ENCODE measurements around the gene SPIN2B.
A peak's percentile ranks its signal among the peaks of the same experiment; 100 is the strongest.
"Not testable (repeated sequence)": the region's sequence is repeated elsewhere in the genome, so short reads cannot be mapped to it uniquely, and the experiment has no call there.

Gene SPIN2B

GRCh38 chrX:57121162-57121755 lies at the start of gene SPIN2B:
SPIN2B (minus strand) TSS chrX:57121548.
- Histone ChIP-seq H3K9me3 (no peaks in the 10 kb centered on the region), H3K9ac (peak within 1 kb of the TSS; percentile 66), H3K4me3 (peak within 1 kb of the TSS; percentile 67), H3K27me3 (peaks cover 18% of the 10 kb centered on the region), H3K4me1 (no peaks in the 10 kb centered on the region), H3K4me2 (peak within 1 kb of the TSS; percentile 63), H3K36me3 (no peaks in the 10 kb centered on the region), H3K27ac (peak within 1 kb of the TSS; percentile 66), H4K20me1 (no peaks in the 10 kb centered on the region)
- TF ChIP-seq Cebpa-rat (IDR thresholded peaks at IDR 0.05): no peak

GRCh38 chrX:57156397-57157049 lies 35.2 kb upstream of the SPIN2B start:
- H3K36me3 ChIP-seq: no peaks in the 10 kb centered on the region
- peaks cover 57% of the 10 kb centered on the region for H3K27me3 ChIP-seq
- H3K9ac ChIP-seq: no peak overlapping the region
- H3K9me3 ChIP-seq: peaks cover 19% of the 10 kb centered on the region
- no peak overlapping the region for H3K4me3 ChIP-seq
- H3K4me1 ChIP-seq: peaks cover 12% of the 10 kb centered on the region
- H3K4me2 ChIP-seq: no peak overlapping the region
- no peak for TF ChIP-seq Cebpa-rat (IDR thresholded peaks at IDR 0.05)
- H3K27ac ChIP-seq: no peak overlapping the region
- H4K20me1 ChIP-seq: no peaks in the 10 kb centered on the region

- no peaks in the 10 kb centered on the region for H3K36me3 ChIP-seq
- no peak overlapping the region for H3K4me3 ChIP-seq
- no peaks in the 10 kb centered on the region for H4K20me1 ChIP-seq
- H3K4me2 ChIP-seq: peak overlapping the region; percentile 27
- peaks cover 19% of the 10 kb centered on the region for H3K9me3 ChIP-seq
- peaks cover 12% of the 10 kb centered on the region for H3K4me1 ChIP-seq
- TF ChIP-seq Cebpa-rat (IDR thresholded peaks at IDR 0.05): no peak
- no peak overlapping the region for H3K27ac ChIP-seq
- H3K27me3 ChIP-seq: peaks cover 57% of the 10 kb centered on the region
- no peak overlapping the region for H3K9ac ChIP-seq
Measured at GRCh38 chrX:57155171-57155570, 33.8 kb upstream of the SPIN2B start.

- not testable (repeated sequence) for H3K4me3 ChIP-seq, H3K36me3 ChIP-seq, H3K4me2 ChIP-seq, H3K27ac ChIP-seq, H3K9ac ChIP-seq, H4K20me1 ChIP-seq
- peaks cover 57% of the 10 kb centered on the region for H3K27me3 ChIP-seq
- peaks cover 12% of the 10 kb centered on the region for H3K4me1 ChIP-seq
- H3K9me3 ChIP-seq: peaks cover 15% of the 10 kb centered on the region
Measured at GRCh38 chrX:57152222-57152621, 30.9 kb upstream of the SPIN2B start.

- TF ChIP-seq Cebpa-rat (IDR thresholded peaks at IDR 0.05): no peak
- no peak overlapping the region for H3K4me2 ChIP-seq
Measured at GRCh38 chrX:57138674-57139073, 17.3 kb upstream of the SPIN2B start.

GRCh38 chrX:57137501-57137900 lies 16.2 kb upstream of the SPIN2B start:
- H3K9ac ChIP-seq: no peak overlapping the region
- TF ChIP-seq Cebpa-rat (IDR thresholded peaks at IDR 0.05): no peak
- no peaks in the 10 kb centered on the region for H3K4me1 ChIP-seq
- no peaks in the 10 kb centered on the region for H3K36me3 ChIP-seq
- peaks cover 53% of the 10 kb centered on the region for H3K27me3 ChIP-seq
- no peak overlapping the region for H3K27ac ChIP-seq
- no peak overlapping the region for H3K4me3 ChIP-seq
- no peaks in the 10 kb centered on the region for H4K20me1 ChIP-seq
- no peaks in the 10 kb centered on the region for H3K9me3 ChIP-seq
- no peak overlapping the region for H3K4me2 ChIP-seq

More at GRCh38 chrX:57138674-57139073, 17.3 kb upstream of the SPIN2B start:
- no peak overlapping the region for H3K4me3 ChIP-seq
- H3K9ac ChIP-seq: no peak overlapping the region
- H3K36me3 ChIP-seq: no peaks in the 10 kb centered on the region
- H3K27me3 ChIP-seq: peaks cover 54% of the 10 kb centered on the region
- no peaks in the 10 kb centered on the region for H4K20me1 ChIP-seq
- no peak overlapping the region for H3K27ac ChIP-seq
- no peaks in the 10 kb centered on the region for H3K9me3 ChIP-seq
- no peaks in the 10 kb centered on the region for H3K4me1 ChIP-seq

GRCh38 chrX:57137073-57137472 lies 15.7 kb upstream of the SPIN2B start, which contains the start of gene SPIN2A:
SPIN2A (minus strand) TSS chrX:57137397; CDS start chrX:57136597, 800 bp downstream.
- not testable (repeated sequence) for H3K9me3 ChIP-seq, H3K27ac ChIP-seq, H3K4me1 ChIP-seq, H3K9ac ChIP-seq, H3K4me3 ChIP-seq, H4K20me1 ChIP-seq, H3K4me2 ChIP-seq, H3K36me3 ChIP-seq
- H3K27me3 ChIP-seq: peaks cover 57% of the 10 kb centered on the region

GRCh38 chrX:57136589-57136988 lies 15.2 kb upstream of the SPIN2B start:
- not testable (repeated sequence) for H4K20me1 ChIP-seq, H3K4me2 ChIP-seq, H3K9ac ChIP-seq, H3K36me3 ChIP-seq, H3K9me3 ChIP-seq, H3K4me1 ChIP-seq, H3K27ac ChIP-seq, H3K4me3 ChIP-seq
- peaks cover 60% of the 10 kb centered on the region for H3K27me3 ChIP-seq

GRCh38 chrX:57135287-57135686 lies 13.9 kb upstream of the SPIN2B start:
- H3K36me3 ChIP-seq: no peaks in the 10 kb centered on the region
- no peak overlapping the region for H3K27ac ChIP-seq
- H3K9me3 ChIP-seq: no peaks in the 10 kb centered on the region
- H3K27me3 ChIP-seq: peaks cover 53% of the 10 kb centered on the region
- no peaks in the 10 kb centered on the region for H3K4me1 ChIP-seq
- TF ChIP-seq Cebpa-rat (IDR thresholded peaks at IDR 0.05): no peak
- H4K20me1 ChIP-seq: no peaks in the 10 kb centered on the region
- H3K9ac ChIP-seq: no peak overlapping the region
- H3K4me2 ChIP-seq: no peak overlapping the region
- no peak overlapping the region for H3K4me3 ChIP-seq

- no peak overlapping the region for H3K9ac ChIP-seq
- no peak for TF ChIP-seq Cebpa-rat (IDR thresholded peaks at IDR 0.05)
- H3K27me3 ChIP-seq: peaks cover 57% of the 10 kb centered on the region
- no peaks in the 10 kb centered on the region for H3K4me1 ChIP-seq
- no peaks in the 10 kb centered on the region for H3K36me3 ChIP-seq
- H3K9me3 ChIP-seq: no peaks in the 10 kb centered on the region
- no peak overlapping the region for H3K4me3 ChIP-seq
- no peak overlapping the region for H3K27ac ChIP-seq
- no peak overlapping the region for H3K4me2 ChIP-seq
- no peaks in the 10 kb centered on the region for H4K20me1 ChIP-seq
Measured at GRCh38 chrX:57134702-57135101, 13.4 kb upstream of the SPIN2B start.
